Hepatocyte (in vitro differentiated cells): ENCODE data around the gene TMIE. TPM values are rescaled to one million over a fixed set of nuclear protein-coding genes. Genes with fewer than 3 reads are reported as not detected.

Experiments used
- DNase-seq: peaks from one replicate; pipeline ENCODE4 v3.0.0-alpha.2; 2016; ENCODE audit warnings: low spot score
- H2AFZ ChIP-seq: fragments of 200-600 bp; sonication (generic); 2 replicates; pipeline ENCODE4 v1.6.0; 2016; ENCODE audit warnings: antibody characterized with exemption, mild to moderate bottlenecking
- H3K27ac ChIP-seq: fragments of 200-600 bp; sonication (generic); 2 replicates; pipeline ENCODE4 v1.5.1; 2016; ENCODE audit warnings: mild to moderate bottlenecking
- H3K27me3 ChIP-seq: fragments of 200-600 bp; sonication (generic); 2 replicates; pipeline ENCODE4 v1.6.1; 2016
- H3K36me3 ChIP-seq: fragments of 200-600 bp; sonication (generic); replicated peaks from 2 replicates; pipeline ENCODE4 v1.5.1; 2016; ENCODE audit warnings: low read depth; ENCODE audit not compliant: insufficient read depth
- H3K4me1 ChIP-seq: fragments of 200-600 bp; sonication (generic); 2 replicates; pipeline ENCODE4 v1.5.1; 2016; ENCODE audit warnings: mild to moderate bottlenecking, moderate library complexity; ENCODE audit not compliant: insufficient read depth
- H3K4me2 ChIP-seq: fragments of 200-600 bp; sonication (generic); 2 replicates; pipeline ENCODE4 v1.6.0; 2016
- H3K4me3 ChIP-seq: fragments of 200-600 bp; sonication (generic); 2 replicates; pipeline ENCODE4 v1.5.1; 2016; ENCODE audit warnings: mild to moderate bottlenecking
- H3K79me2 ChIP-seq: fragments of 200-600 bp; sonication (generic); 2 replicates; pipeline ENCODE4 v1.6.0; 2017; ENCODE audit warnings: mild to moderate bottlenecking
- H3K9me2 ChIP-seq: fragments of 200-600 bp; sonication (generic); replicated peaks from 2 replicates; pipeline ENCODE4 v1.6.0; 2017; ENCODE audit warnings: mild to moderate bottlenecking; ENCODE audit not compliant: insufficient read depth
- H3K9me3 ChIP-seq: fragments of 200-600 bp; sonication (generic); 2 replicates; pipeline ENCODE4 v1.5.1; 2016; ENCODE audit warnings: low read depth, mild to moderate bottlenecking
- H4K20me1 ChIP-seq: fragments of 200-600 bp; sonication (generic); 2 replicates; pipeline ENCODE4 v1.6.0; 2016; ENCODE audit warnings: mild to moderate bottlenecking; ENCODE audit not compliant: insufficient read depth, poor library complexity, severe bottlenecking
- EZH2 ChIP-seq: fragments of 200-600 bp; sonication (generic); IDR thresholded peaks from 2 replicates; pipeline ENCODE4 v1.6.1; 2016; ENCODE audit warnings: antibody characterized with exemption, mild to moderate bottlenecking, borderline replicate concordance
- EZH2phosphoT487 ChIP-seq: fragments of 200-600 bp; sonication (generic); IDR thresholded peaks from one replicate; pipeline ENCODE4 v1.6.1; 2018; ENCODE audit warnings: antibody characterized with exemption, mild to moderate bottlenecking, low read depth, moderate library complexity; ENCODE audit not compliant: unreplicated experiment, severe bottlenecking
- WGBS: methylation state at CpG from one replicate; pipeline ENCODE4 v1.1.6; 2016; ENCODE audit warnings: low lambda C conversion rate; ENCODE audit errors: missing lambda C conversion rate; 5-methylcytosine and 5-hydroxymethylcytosine counted together
- polyA plus RNA-seq: library from polyadenylated mRNA; unstranded; fragments of >200 nt; fragmentation: Nextera tagmentation; extraction: Ambion mirVana; gene quantifications from 2 replicates; pipeline ENCODE4 v1.2.1, GENCODE V29; 2016
- total RNA-seq: library from RNA; depleted of rRNA; stranded (reverse); fragments of >200 nt; gene quantifications from 2 replicates; pipeline ENCODE4 v1.2.3, GENCODE V29; 2014
- TF ChIP-seq, protein P1 (sequence below): fragments of 200-600 bp; sonication (generic); IDR thresholded peaks from 2 replicates; pipeline ENCODE4 v1.5.1; 2016; ENCODE audit warnings: antibody characterized with exemption, mild to moderate bottlenecking; ENCODE audit not compliant: poor library complexity

The TMIE gene
- total RNA-seq (0.12 and 0.37 TPM in 2 replicates), polyA plus RNA-seq (0.51 and 0.69 TPM in 2 replicates)

- Histone ChIP-seq H2AFZ (peak within 1 kb of the TSS; percentile 63), H3K9me2 (no peaks in the 10 kb centered on the region), H3K9me3 (no peaks in the 10 kb centered on the region), H3K27ac (no peak within 1 kb of the TSS), H3K36me3 (no peaks in the 10 kb centered on the region), H3K27me3 (peaks cover 13% of the 10 kb centered on the region), H4K20me1 (no peaks in the 10 kb centered on the region), H3K4me2 (peak within 1 kb of the TSS; percentile 88), H3K79me2 (no peaks in the 10 kb centered on the region), H3K4me3 (peak within 1 kb of the TSS; percentile 20), H3K4me1 (peaks cover 26% of the 10 kb centered on the region)
- DNase-seq, result no peak
- WGBS, result 9% methylated on average over 18 of the region's 51 CpGs
- TF ChIP-seq, protein P1, sequence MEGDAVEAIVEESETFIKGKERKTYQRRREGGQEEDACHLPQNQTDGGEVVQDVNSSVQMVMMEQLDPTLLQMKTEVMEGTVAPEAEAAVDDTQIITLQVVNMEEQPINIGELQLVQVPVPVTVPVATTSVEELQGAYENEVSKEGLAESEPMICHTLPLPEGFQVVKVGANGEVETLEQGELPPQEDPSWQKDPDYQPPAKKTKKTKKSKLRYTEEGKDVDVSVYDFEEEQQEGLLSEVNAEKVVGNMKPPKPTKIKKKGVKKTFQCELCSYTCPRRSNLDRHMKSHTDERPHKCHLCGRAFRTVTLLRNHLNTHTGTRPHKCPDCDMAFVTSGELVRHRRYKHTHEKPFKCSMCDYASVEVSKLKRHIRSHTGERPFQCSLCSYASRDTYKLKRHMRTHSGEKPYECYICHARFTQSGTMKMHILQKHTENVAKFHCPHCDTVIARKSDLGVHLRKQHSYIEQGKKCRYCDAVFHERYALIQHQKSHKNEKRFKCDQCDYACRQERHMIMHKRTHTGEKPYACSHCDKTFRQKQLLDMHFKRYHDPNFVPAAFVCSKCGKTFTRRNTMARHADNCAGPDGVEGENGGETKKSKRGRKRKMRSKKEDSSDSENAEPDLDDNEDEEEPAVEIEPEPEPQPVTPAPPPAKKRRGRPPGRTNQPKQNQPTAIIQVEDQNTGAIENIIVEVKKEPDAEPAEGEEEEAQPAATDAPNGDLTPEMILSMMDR, result no peak
- peak; percentile 42 for TF ChIP-seq EZH2
Measured at GRCh38 chr3:46701181-46701939, at the start of gene TMIE. TMIE (plus strand) TSS chr3:46701392; CDS start chr3:46701488, 96 bp downstream.

- Histone ChIP-seq H3K9me2 (no peaks in the 10 kb centered on the region), H3K36me3 (no peaks in the 10 kb centered on the region), H2AFZ (no peak overlapping the region), H4K20me1 (no peaks in the 10 kb centered on the region), H3K27ac (no peak overlapping the region), H3K27me3 (no peaks in the 10 kb centered on the region), H3K79me2 (no peaks in the 10 kb centered on the region), H3K4me2 (no peak overlapping the region), H3K9me3 (no peaks in the 10 kb centered on the region), H3K4me3 (no peak overlapping the region), H3K4me1 (no peaks in the 10 kb centered on the region)
- DNase-seq, result no peak
- TF ChIP-seq EZH2phosphoT487, result no peak
- WGBS, result 86% methylated on average over 6 of the region's 6 CpGs
Measured at GRCh38 chr3:46655271-46655670, 45.9 kb upstream of the TMIE start.

DNA sequence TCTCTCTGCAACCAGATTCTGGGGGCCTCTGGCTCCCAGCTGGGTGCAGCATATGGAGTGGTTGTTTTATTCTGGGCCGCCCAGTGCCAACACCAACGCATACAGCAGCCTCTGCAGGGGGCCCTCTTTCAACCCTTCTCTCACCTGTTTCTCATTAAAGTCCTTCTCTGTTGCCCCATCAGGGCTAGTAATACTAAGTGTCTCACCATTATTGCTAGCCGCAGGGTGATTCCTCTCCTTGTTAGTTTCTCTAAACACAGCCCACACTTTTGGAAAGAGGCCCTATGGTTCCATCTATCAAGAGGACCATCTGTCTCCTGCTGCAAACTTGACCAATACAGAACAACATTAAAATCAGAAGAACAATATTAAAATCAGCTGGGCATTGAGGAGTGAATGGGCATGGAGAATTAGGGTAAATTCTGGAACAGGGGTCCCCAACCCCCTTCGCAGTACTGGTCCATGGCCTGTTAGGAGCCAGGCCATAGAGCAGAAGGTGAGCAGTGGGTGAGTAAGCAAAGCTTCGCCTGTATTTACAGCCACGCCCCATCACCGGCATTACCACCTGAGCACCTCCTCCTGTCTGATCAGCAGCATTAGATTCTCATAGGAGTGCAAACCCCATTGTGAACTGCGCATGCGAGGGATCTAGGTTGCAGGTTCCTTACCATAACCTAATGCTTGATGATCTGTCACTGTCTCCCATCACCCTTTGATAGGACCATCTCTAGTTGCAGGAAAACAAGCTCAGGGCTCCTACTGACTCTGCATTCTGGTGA lies 44.2 kb upstream of the TMIE start:
- Histone ChIP-seq H3K36me3 (no peaks in the 10 kb centered on the region), H3K9me2 (no peaks in the 10 kb centered on the region), H4K20me1 (no peaks in the 10 kb centered on the region), H3K4me3 (no peak overlapping the region), H2AFZ (no peak overlapping the region), H3K27ac (no peak overlapping the region), H3K9me3 (no peaks in the 10 kb centered on the region), H3K4me2 (no peak overlapping the region), H3K27me3 (no peaks in the 10 kb centered on the region), H3K4me1 (no peaks in the 10 kb centered on the region), H3K79me2 (no peaks in the 10 kb centered on the region)
- 79% methylated on average over 9 of the region's 9 CpGs for WGBS
- DNase-seq, result no peak
- TF ChIP-seq EZH2 (no peak), EZH2phosphoT487 (no peak)
- TF ChIP-seq, protein P1, result no peak

DNA sequence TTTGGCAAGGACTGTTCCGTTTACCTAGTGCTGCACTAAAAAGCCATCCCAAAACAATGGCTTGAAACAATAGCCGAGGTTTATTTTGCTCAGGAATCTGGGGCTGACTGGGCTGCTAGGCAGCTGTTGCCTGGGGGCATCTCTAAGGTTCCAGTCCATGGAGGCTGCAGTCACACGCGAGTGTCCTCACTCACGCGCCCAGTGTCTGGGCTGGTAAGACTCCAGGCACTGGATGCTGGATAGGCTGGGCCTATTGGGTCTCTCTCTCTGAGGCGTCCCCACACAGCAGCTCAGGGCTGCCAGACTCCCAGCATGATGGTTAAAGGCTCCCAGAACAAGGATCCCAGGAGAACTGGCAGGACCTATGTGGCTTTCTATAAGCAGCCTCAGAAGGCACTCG lies 41.9 kb upstream of the TMIE start:
- Histone ChIP-seq H3K9me3 (no peaks in the 10 kb centered on the region), H2AFZ (no peak overlapping the region), H3K4me3 (no peak overlapping the region), H3K9me2 (no peaks in the 10 kb centered on the region), H3K4me1 (peaks cover 17% of the 10 kb centered on the region), H4K20me1 (no peaks in the 10 kb centered on the region), H3K27me3 (no peaks in the 10 kb centered on the region), H3K36me3 (no peaks in the 10 kb centered on the region), H3K79me2 (no peaks in the 10 kb centered on the region), H3K4me2 (no peak overlapping the region), H3K27ac (peak overlapping the region; percentile 51)
- no peak for DNase-seq
- 58% methylated on average over 8 of the region's 8 CpGs for WGBS
- no peak for TF ChIP-seq EZH2
- TF ChIP-seq EZH2phosphoT487, result no peak
- TF ChIP-seq, protein P1, result no peak
